MM.1S (cell line): Measurements from ENCODE around the gene IZUMO1.

Experiments used
- DNase-seq: peaks from one replicate; pipeline ENCODE4 v3.0.0-alpha.2; 2015
- H2AFZ ChIP-seq: fragments of 300-600 bp; sonication (generic); 2 replicates; pipeline ENCODE4 v1.6.0; 2016; ENCODE audit warnings: antibody characterized with exemption, low read length
- H3F3A ChIP-seq: fragments of 300-600 bp; sonication (generic); 2 replicates; pipeline ENCODE4 v1.6.1; 2016; ENCODE audit warnings: mild to moderate bottlenecking, antibody characterized with exemption, low read length, moderate library complexity, mixed read lengths; ENCODE audit not compliant: insufficient read depth
- H3K27ac ChIP-seq: fragments of 300-600 bp; sonication (generic); 2 replicates; pipeline ENCODE4 v1.5.1; 2016; ENCODE audit warnings: mild to moderate bottlenecking, low read length
- H3K27me3 ChIP-seq: fragments of 300-600 bp; sonication (generic); replicated peaks from 2 replicates; pipeline ENCODE4 v1.6.0; 2016; ENCODE audit warnings: low read length; ENCODE audit not compliant: insufficient read depth
- H3K36me3 ChIP-seq: fragments of 300-600 bp; sonication (generic); replicated peaks from 2 replicates; pipeline ENCODE4 v1.6.1; 2016; ENCODE audit warnings: mild to moderate bottlenecking, low read length, mixed read lengths; ENCODE audit not compliant: insufficient read depth
- H3K4me1 ChIP-seq: fragments of 300-600 bp; sonication (generic); 2 replicates; pipeline ENCODE4 v1.6.1; 2016; ENCODE audit warnings: low read length, mixed read lengths
- H3K4me2 ChIP-seq: fragments of 300-600 bp; sonication (generic); 2 replicates; pipeline ENCODE4 v1.6.0; 2016; ENCODE audit warnings: low read depth, low read length
- H3K4me3 ChIP-seq: fragments of 300-600 bp; sonication (generic); 2 replicates; pipeline ENCODE4 v1.5.1; 2016; ENCODE audit warnings: low read length, mixed read lengths
- H3K79me2 ChIP-seq: fragments of 300-600 bp; sonication (generic); 2 replicates; pipeline ENCODE4 v1.6.1; 2016; ENCODE audit warnings: mixed run types, low read length, mixed read lengths
- H3K9ac ChIP-seq: fragments of 300-600 bp; sonication (generic); 2 replicates; pipeline ENCODE4 v1.6.1; 2016; ENCODE audit warnings: low read length, mixed read lengths
- H3K9me2 ChIP-seq: fragments of 300-600 bp; sonication (generic); replicated peaks from 2 replicates; pipeline ENCODE4 v1.6.1; 2016; ENCODE audit warnings: mild to moderate bottlenecking, low read length, mixed read lengths; ENCODE audit not compliant: insufficient read depth
- H3K9me3 ChIP-seq: fragments of 300-600 bp; sonication (generic); replicated peaks from 2 replicates; pipeline ENCODE4 v1.6.1; 2016; ENCODE audit warnings: mild to moderate bottlenecking, low read length, mixed read lengths; ENCODE audit not compliant: insufficient read depth
- H4K20me1 ChIP-seq: fragments of 300-600 bp; sonication (generic); 2 replicates; pipeline ENCODE4 v1.6.1; 2016; ENCODE audit warnings: mild to moderate bottlenecking, low read length, moderate library complexity, mixed read lengths; ENCODE audit not compliant: insufficient read depth
- EZH2 ChIP-seq: fragments of 300-600 bp; sonication (generic); optimal IDR thresholded peaks from 2 replicates; pipeline ENCODE3; 2017; ENCODE audit warnings: low read depth, mild to moderate bottlenecking, antibody characterized with exemption, low read length, mixed read lengths
- EZH2phosphoT487 ChIP-seq: fragments of 300-600 bp; sonication (generic); IDR thresholded peaks from 2 replicates; pipeline ENCODE4 v1.6.1; 2018; ENCODE audit warnings: antibody characterized with exemption, low read length
- TF ChIP-seq, protein P1 (sequence below): fragments of 300-600 bp; sonication (generic); IDR thresholded peaks from 2 replicates; pipeline ENCODE4 v1.5.1; 2016; ENCODE audit warnings: antibody characterized with exemption, low read length, mixed read lengths

IZUMO1 gene

GRCh38 chr19:48711106-48711662, 35.5 kb downstream of the IZUMO1 start:
- H3K27me3 ChIP-seq, result peaks cover 64% of the 10 kb centered on the region
- no peaks in the 10 kb centered on the region for H3K9me2 ChIP-seq
- H3K4me1 ChIP-seq, result 0 out of 2 replicates have a peak, but pooled peaks cover 4% of the 10 kb centered on the region
- H3K79me2 ChIP-seq, result no peaks in the 10 kb centered on the region
- no peak for DNase-seq
- H3K27ac ChIP-seq, result no peak overlapping the region
- TF ChIP-seq, protein P1, sequence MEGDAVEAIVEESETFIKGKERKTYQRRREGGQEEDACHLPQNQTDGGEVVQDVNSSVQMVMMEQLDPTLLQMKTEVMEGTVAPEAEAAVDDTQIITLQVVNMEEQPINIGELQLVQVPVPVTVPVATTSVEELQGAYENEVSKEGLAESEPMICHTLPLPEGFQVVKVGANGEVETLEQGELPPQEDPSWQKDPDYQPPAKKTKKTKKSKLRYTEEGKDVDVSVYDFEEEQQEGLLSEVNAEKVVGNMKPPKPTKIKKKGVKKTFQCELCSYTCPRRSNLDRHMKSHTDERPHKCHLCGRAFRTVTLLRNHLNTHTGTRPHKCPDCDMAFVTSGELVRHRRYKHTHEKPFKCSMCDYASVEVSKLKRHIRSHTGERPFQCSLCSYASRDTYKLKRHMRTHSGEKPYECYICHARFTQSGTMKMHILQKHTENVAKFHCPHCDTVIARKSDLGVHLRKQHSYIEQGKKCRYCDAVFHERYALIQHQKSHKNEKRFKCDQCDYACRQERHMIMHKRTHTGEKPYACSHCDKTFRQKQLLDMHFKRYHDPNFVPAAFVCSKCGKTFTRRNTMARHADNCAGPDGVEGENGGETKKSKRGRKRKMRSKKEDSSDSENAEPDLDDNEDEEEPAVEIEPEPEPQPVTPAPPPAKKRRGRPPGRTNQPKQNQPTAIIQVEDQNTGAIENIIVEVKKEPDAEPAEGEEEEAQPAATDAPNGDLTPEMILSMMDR, result no peak
- no peak for TF ChIP-seq EZH2phosphoT487
- no peak for TF ChIP-seq EZH2
- no peak overlapping the region for H3K4me2 ChIP-seq
- H3K4me3 ChIP-seq, result no peak overlapping the region
- H3K36me3 ChIP-seq, result no peaks in the 10 kb centered on the region
- no peak overlapping the region for H2AFZ ChIP-seq
- no peak overlapping the region for H3K9ac ChIP-seq
- no peaks in the 10 kb centered on the region for H3F3A ChIP-seq
- no peaks in the 10 kb centered on the region for H3K9me3 ChIP-seq
- no peaks in the 10 kb centered on the region for H4K20me1 ChIP-seq

GRCh38 chr19:48708471-48708870, 38.2 kb downstream of the IZUMO1 start:
- Histone ChIP-seq H3K4me2 (no peak overlapping the region), H3K36me3 (no peaks in the 10 kb centered on the region)
- TF ChIP-seq, protein P1, result no peak
- TF ChIP-seq EZH2phosphoT487, result no peak
- no peak for TF ChIP-seq EZH2

GRCh38 chr19:48705431-48705830, 41.3 kb downstream of the IZUMO1 start:
- H3K4me1 ChIP-seq, result no peaks in the 10 kb centered on the region
- no peak overlapping the region for H2AFZ ChIP-seq
- H3K79me2 ChIP-seq, result no peaks in the 10 kb centered on the region
- H3K9me3 ChIP-seq, result no peaks in the 10 kb centered on the region
- no peaks in the 10 kb centered on the region for H3K9me2 ChIP-seq
- H3K4me2 ChIP-seq, result no peak overlapping the region
- H3K4me3 ChIP-seq, result no peak overlapping the region
- H3K36me3 ChIP-seq, result no peaks in the 10 kb centered on the region
- H3K9ac ChIP-seq, result no peak overlapping the region
- H3F3A ChIP-seq, result no peaks in the 10 kb centered on the region
- H3K27me3 ChIP-seq, result peaks cover 79% of the 10 kb centered on the region
- TF ChIP-seq, protein P1, result no peak
- no peak for TF ChIP-seq EZH2
- TF ChIP-seq EZH2phosphoT487, result no peak
- H3K27ac ChIP-seq, result no peak overlapping the region
- H4K20me1 ChIP-seq, result no peaks in the 10 kb centered on the region
- DNase-seq, result no peak

More at GRCh38 chr19:48708471-48708870, 38.2 kb downstream of the IZUMO1 start:
- no peaks in the 10 kb centered on the region for H3F3A ChIP-seq
- no peaks in the 10 kb centered on the region for H4K20me1 ChIP-seq
- DNase-seq, result no peak
- H3K79me2 ChIP-seq, result no peaks in the 10 kb centered on the region
- H3K9me2 ChIP-seq, result no peaks in the 10 kb centered on the region
- H3K27me3 ChIP-seq, result peaks cover 71% of the 10 kb centered on the region
- no peak overlapping the region for H3K9ac ChIP-seq
- H3K9me3 ChIP-seq, result no peaks in the 10 kb centered on the region
- no peak overlapping the region for H3K4me3 ChIP-seq
- no peak overlapping the region for H2AFZ ChIP-seq
- H3K27ac ChIP-seq, result no peak overlapping the region
- no peaks in the 10 kb centered on the region for H3K4me1 ChIP-seq
